ENCODE results near the gene TP53I11. TPM values are rescaled to one million over a fixed set of nuclear protein-coding genes. Genes with fewer than 3 reads are reported as not detected.

The TP53I11 gene
- total and polyA plus RNA-seq, 10 donors = 10.2 to 169 (median 96.2) TPM

- no peaks in the 10 kb centered on the region for H3K9me3 ChIP-seq
- intact Hi-C loops (cut with DNase I; ENCODE audit: low total_unique reads) = no loop called here
- 48 to 83% (median 66%) methylated on average over 6 of the region's 6 CpGs for WGBS, 5 donors
Measured at GRCh38 chr11:44970293-44970692, 19.6 kb upstream of the TP53I11 start.

GRCh38 chr11:44969651-44970252 is 19.1 kb upstream of the TP53I11 start:
- DNase-seq = no peak
- WGBS, 5 donors = 80 to 90% (median 85%) methylated on average over 12 of the region's 12 CpGs
- Histone ChIP-seq H3K27ac (peak overlapping the region in 5 of 8 donors; percentile 32 to 84 (median 75)), H3K27me3 (replicated peaks in 1 of 7) (no peaks in the 10 kb centered on the region), H3K9me3 (no peaks in the 10 kb centered on the region), H3K4me3 (no peak overlapping the region), H3K36me3 (no peaks in the 10 kb centered on the region), H3K4me1 (peaks cover 0 to 18% (median 7%) of the 10 kb centered on the region in 6 donors)
- TF ChIP-seq POLR2AphosphoS5 (IDR thresholded peaks at IDR 0.05) (no peak), POLR2A (IDR thresholded peaks at IDR 0.05) (no peak)
- TF ChIP-seq, protein P1, sequence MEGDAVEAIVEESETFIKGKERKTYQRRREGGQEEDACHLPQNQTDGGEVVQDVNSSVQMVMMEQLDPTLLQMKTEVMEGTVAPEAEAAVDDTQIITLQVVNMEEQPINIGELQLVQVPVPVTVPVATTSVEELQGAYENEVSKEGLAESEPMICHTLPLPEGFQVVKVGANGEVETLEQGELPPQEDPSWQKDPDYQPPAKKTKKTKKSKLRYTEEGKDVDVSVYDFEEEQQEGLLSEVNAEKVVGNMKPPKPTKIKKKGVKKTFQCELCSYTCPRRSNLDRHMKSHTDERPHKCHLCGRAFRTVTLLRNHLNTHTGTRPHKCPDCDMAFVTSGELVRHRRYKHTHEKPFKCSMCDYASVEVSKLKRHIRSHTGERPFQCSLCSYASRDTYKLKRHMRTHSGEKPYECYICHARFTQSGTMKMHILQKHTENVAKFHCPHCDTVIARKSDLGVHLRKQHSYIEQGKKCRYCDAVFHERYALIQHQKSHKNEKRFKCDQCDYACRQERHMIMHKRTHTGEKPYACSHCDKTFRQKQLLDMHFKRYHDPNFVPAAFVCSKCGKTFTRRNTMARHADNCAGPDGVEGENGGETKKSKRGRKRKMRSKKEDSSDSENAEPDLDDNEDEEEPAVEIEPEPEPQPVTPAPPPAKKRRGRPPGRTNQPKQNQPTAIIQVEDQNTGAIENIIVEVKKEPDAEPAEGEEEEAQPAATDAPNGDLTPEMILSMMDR (IDR thresholded peaks at IDR 0.05 in 8 of 11, conservative IDR thresholded peaks at IDR 0.05 in 3 of 11) = no peak
- intact Hi-C loops (cut with DNase I; ENCODE audit: low total_unique reads) = no loop called here

More at GRCh38 chr11:44970293-44970692, 19.6 kb upstream of the TP53I11 start:
- Histone ChIP-seq H3K27ac (peak overlapping the region in 6 of 8 donors; percentile 44 to 84 (median 69)), H3K4me3 (peak overlapping the region in 1 of 8 donors; percentile 29), H3K27me3 (replicated peaks in 1 of 7) (no peaks in the 10 kb centered on the region), H3K36me3 (no peaks in the 10 kb centered on the region), H3K4me1 (peaks cover 0 to 15% (median 5%) of the 10 kb centered on the region in 6 donors)
- TF ChIP-seq POLR2AphosphoS5 (IDR thresholded peaks at IDR 0.05) (peak in 1 of 3 donors; percentile 43), POLR2A (IDR thresholded peaks at IDR 0.05) (no peak)
- TF ChIP-seq, protein P1 (IDR thresholded peaks at IDR 0.05 in 8 of 11, conservative IDR thresholded peaks at IDR 0.05 in 3 of 11) = no peak
- no peak for DNase-seq

DNA sequence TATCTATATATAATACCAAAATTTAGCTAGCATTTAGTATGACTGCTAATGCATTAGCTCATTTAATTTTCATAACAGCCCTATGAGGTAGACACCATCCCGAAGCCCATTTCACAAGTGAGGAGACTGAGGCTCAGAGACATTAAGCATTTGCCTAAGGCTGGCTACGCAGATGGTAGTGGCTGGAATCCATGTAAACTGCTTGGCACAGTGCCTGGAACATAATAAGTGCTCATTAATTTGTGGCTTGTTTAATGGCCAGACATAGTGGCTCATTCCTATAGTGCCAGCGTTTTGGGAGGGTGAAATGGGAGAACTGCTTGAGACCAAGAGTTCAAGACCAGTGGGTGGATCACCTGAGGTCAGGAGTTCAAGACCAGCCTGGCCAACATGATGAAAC is 17.8 kb upstream of the TP53I11 start:
- Histone ChIP-seq H3K36me3 (no peaks in the 10 kb centered on the region), H3K4me3 (no peak overlapping the region), H3K27ac (peak overlapping the region in 1 of 8 donors; percentile 84), H3K9me3 (no peaks in the 10 kb centered on the region), H3K27me3 (replicated peaks in 1 of 7) (no peaks in the 10 kb centered on the region), H3K4me1 (peaks cover 0 to 17% (median 6%) of the 10 kb centered on the region in 6 donors)
- WGBS, 5 donors = 82 to 89% (median 87%) methylated on average over 3 of the region's 3 CpGs
- no peak for DNase-seq
- no peak for TF ChIP-seq POLR2AphosphoS5 (IDR thresholded peaks at IDR 0.05)
- TF ChIP-seq POLR2A (IDR thresholded peaks at IDR 0.05) = no peak
- TF ChIP-seq, protein P1 (IDR thresholded peaks at IDR 0.05 in 8 of 11, conservative IDR thresholded peaks at IDR 0.05 in 3 of 11) = no peak
- intact Hi-C loops (cut with DNase I; ENCODE audit: low total_unique reads) = no loop called here

GRCh38 chr11:44967930-44968496 is 17.3 kb upstream of the TP53I11 start:
- Histone ChIP-seq H3K27me3 (replicated peaks in 1 of 7) (no peaks in the 10 kb centered on the region), H3K4me3 (no peak overlapping the region), H3K9me3 (no peaks in the 10 kb centered on the region), H3K4me1 (peaks cover 0 to 17% (median 6%) of the 10 kb centered on the region in 6 donors), H3K36me3 (no peaks in the 10 kb centered on the region), H3K27ac (no peak overlapping the region)
- no peak for DNase-seq
- intact Hi-C loops (cut with DNase I; ENCODE audit: low total_unique reads) = no loop called here
- 81 to 100% (median 97%) methylated on average over 1 to 3 of the region's 3 CpGs for WGBS, 5 donors
- TF ChIP-seq, protein P1 (IDR thresholded peaks at IDR 0.05 in 8 of 11, conservative IDR thresholded peaks at IDR 0.05 in 3 of 11) = no peak
- TF ChIP-seq POLR2AphosphoS5 (IDR thresholded peaks at IDR 0.05) (no peak), POLR2A (IDR thresholded peaks at IDR 0.05) (no peak)

All from spleen (tissue), 11 donors.